Measurements from ENCODE around the gene DGKZ. TPM values are rescaled to one million over a fixed set of nuclear protein-coding genes. Genes with fewer than 3 reads are reported as not detected.
A peak's percentile ranks its signal among the peaks of the same experiment; 100 is the strongest.

The DGKZ gene
- total RNA-seq, 2 donors from 2014 or later, result 79.4 to 86.4 TPM

DNA sequence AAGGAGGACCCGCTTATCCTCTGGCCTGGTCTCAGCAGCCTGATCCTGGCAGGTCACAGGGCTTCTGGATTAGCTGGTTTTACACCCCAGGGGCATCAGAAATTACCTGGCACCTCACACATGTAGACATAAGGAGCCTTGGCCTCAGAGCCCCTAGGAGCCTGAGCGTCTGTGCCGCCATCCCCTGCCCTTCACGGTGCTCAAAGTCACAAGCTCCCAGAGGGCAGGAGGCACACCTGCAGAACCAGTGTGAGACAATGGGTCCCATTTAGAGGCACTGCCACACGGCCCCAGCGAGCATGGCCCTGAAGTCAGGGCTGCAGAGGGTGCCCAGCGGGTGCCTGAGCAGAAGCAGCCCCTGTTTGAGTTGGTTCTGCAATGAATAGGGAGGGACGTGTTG lies 3.9 kb downstream of the DGKZ start:
- intact Hi-C loops (cut with DNase I), result no loop called here
- no peaks in the 10 kb centered on the region for H3K27me3 ChIP-seq
- ATAC-seq, result no peak
- no peaks in the 10 kb centered on the region for H3K36me3 ChIP-seq (replicated peaks in 1 of 2; ENCODE audit: insufficient read depth in 1 of 2, low read depth in 2 of 2)
- H3K4me1 ChIP-seq, result peaks cover 67% of the 10 kb centered on the region
- no peak for DNase-seq
- no peak overlapping the region for H3K4me3 ChIP-seq
- WGBS, 2 donors, result 20 to 39% methylated on average over 1 to 8 of the region's 8 CpGs
- no peaks in the 10 kb centered on the region for H3K9me3 ChIP-seq
- H3K27ac ChIP-seq, result peak overlapping the region; percentile 66 to 84 (median 76)
- TF ChIP-seq, protein P1, sequence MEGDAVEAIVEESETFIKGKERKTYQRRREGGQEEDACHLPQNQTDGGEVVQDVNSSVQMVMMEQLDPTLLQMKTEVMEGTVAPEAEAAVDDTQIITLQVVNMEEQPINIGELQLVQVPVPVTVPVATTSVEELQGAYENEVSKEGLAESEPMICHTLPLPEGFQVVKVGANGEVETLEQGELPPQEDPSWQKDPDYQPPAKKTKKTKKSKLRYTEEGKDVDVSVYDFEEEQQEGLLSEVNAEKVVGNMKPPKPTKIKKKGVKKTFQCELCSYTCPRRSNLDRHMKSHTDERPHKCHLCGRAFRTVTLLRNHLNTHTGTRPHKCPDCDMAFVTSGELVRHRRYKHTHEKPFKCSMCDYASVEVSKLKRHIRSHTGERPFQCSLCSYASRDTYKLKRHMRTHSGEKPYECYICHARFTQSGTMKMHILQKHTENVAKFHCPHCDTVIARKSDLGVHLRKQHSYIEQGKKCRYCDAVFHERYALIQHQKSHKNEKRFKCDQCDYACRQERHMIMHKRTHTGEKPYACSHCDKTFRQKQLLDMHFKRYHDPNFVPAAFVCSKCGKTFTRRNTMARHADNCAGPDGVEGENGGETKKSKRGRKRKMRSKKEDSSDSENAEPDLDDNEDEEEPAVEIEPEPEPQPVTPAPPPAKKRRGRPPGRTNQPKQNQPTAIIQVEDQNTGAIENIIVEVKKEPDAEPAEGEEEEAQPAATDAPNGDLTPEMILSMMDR (IDR thresholded peaks at IDR 0.05), result no peak
- no peak for TF ChIP-seq POLR2A (IDR thresholded peaks at IDR 0.05)

DNA sequence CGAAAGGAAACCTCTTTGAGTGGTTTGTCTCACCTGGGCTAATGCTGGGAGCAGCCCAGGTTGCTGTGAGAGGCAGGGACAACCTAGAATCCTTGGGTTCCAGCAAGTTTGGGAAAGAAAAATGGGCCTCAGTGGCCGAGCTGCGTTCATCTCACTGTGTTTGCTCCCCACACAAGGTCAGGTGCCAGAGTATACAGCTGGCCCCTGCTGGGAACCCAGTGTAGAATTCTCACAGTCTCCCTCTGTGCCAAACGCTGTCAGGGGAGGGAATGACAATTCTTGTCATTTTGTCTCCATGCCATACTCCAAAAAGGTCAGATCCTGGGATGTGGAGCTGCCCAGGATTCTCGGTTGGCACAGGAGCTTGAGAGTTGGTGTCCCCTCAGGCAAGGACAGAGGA lies 4.3 kb downstream of the DGKZ start:
- Histone ChIP-seq H3K27ac (peak overlapping the region; percentile 66 to 84 (median 76)), H3K36me3 (replicated peaks in 1 of 2; ENCODE audit: insufficient read depth in 1 of 2, low read depth in 2 of 2) (no peaks in the 10 kb centered on the region), H3K9me3 (no peaks in the 10 kb centered on the region), H3K27me3 (no peaks in the 10 kb centered on the region), H3K4me3 (no peak overlapping the region), H3K4me1 (peaks cover 69% of the 10 kb centered on the region)
- peak; percentile 43 to 67 (median 59) for DNase-seq
- intact Hi-C loops (cut with DNase I), result no loop called here
- no peak for ATAC-seq
- WGBS, 2 donors, result 17 to 21% methylated on average over 5 of the region's 5 CpGs
- TF ChIP-seq, protein P1 (IDR thresholded peaks at IDR 0.05), result no peak
- no peak for TF ChIP-seq POLR2A (IDR thresholded peaks at IDR 0.05)

- intact Hi-C loops (cut with DNase I), result no loop called here
- ATAC-seq (peak; percentile 70), DNase-seq (peak; percentile 81 to 93 (median 88))
- peak overlapping the region; percentile 66 to 84 (median 76) for H3K27ac ChIP-seq
- TF ChIP-seq, protein P1 (IDR thresholded peaks at IDR 0.05), result peak; percentile 87 to 98 (median 95)
- TF ChIP-seq POLR2A (IDR thresholded peaks at IDR 0.05), result peak in 2 of 3 donors; percentile 44 to 70
- H3K4me1 ChIP-seq, result peaks cover 70% of the 10 kb centered on the region
- H3K9me3 ChIP-seq, result no peaks in the 10 kb centered on the region
- WGBS, 2 donors, result 16 to 36% methylated on average over 2 to 33 of the region's 33 CpGs
- no peaks in the 10 kb centered on the region for H3K36me3 ChIP-seq (replicated peaks in 1 of 2; ENCODE audit: insufficient read depth in 1 of 2, low read depth in 2 of 2)
- no peak overlapping the region for H3K4me3 ChIP-seq
- H3K27me3 ChIP-seq, result no peaks in the 10 kb centered on the region
Measured at GRCh38 chr11:46352063-46352841, 5.0 kb downstream of the DGKZ start.

DNA sequence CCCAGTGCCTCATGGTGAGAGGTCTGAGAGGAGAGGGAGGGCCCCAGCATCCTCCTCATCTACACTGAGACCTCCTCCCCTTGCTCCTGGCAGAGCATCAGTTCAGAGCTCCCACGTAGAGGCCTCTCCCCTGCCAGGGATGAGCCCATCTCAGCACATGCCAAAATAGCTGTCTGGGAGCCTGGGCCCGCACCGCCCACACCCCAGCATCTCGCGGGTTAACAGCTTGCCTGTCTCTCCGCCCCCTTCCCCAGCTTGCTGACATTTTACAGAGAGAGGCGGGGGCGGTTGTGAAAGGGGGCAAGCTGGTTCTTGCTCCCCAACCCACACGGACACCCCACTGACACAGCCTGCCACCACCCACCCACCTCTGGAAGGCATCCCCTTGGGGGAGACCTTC lies 6.4 kb downstream of the DGKZ start:
- ATAC-seq (no peak), DNase-seq (peak in 1 of 4 donors; percentile 25)
- H3K4me3 ChIP-seq, result no peak overlapping the region
- H3K4me1 ChIP-seq, result peaks cover 73% of the 10 kb centered on the region
- H3K9me3 ChIP-seq, result no peaks in the 10 kb centered on the region
- H3K27me3 ChIP-seq, result no peaks in the 10 kb centered on the region
- no peaks in the 10 kb centered on the region for H3K36me3 ChIP-seq (replicated peaks in 1 of 2; ENCODE audit: insufficient read depth in 1 of 2, low read depth in 2 of 2)
- WGBS, 2 donors, result 50 to 59% methylated on average over 2 to 9 of the region's 9 CpGs
- TF ChIP-seq POLR2A (IDR thresholded peaks at IDR 0.05), result no peak
- TF ChIP-seq, protein P1 (IDR thresholded peaks at IDR 0.05), result no peak
- peak overlapping the region in 3 of 4 donors; percentile 5 to 84 (median 66) for H3K27ac ChIP-seq
- intact Hi-C loops (cut with DNase I), result no loop called here
